Stomach (tissue), 4 donors: ENCODE measurements around the gene KRT72.

Experiments
- POLR2AphosphoS5 ChIP-seq, 3 donors: sonication (generic); formaldehyde crosslinking; IDR thresholded peaks; one replicate each; pipeline ENCODE4 v1.6.1; 2016; ENCODE audit warnings: antibody characterized with exemption in 3 of 3
- TF ChIP-seq, protein P1 (sequence below), 7 experiments: fragments of 450-650 bp in 4 of 7; fragments of 200-600 bp in 3 of 7; sonication (generic) in 3 of 7; IDR thresholded peaks; one replicate each; pipeline ENCODE4 v1.5.1; 2016 to 2019; ENCODE audit warnings: antibody characterized with exemption in 7 of 7, control low read depth in 2 of 7, mild to moderate bottlenecking in 1 of 7

DNA sequence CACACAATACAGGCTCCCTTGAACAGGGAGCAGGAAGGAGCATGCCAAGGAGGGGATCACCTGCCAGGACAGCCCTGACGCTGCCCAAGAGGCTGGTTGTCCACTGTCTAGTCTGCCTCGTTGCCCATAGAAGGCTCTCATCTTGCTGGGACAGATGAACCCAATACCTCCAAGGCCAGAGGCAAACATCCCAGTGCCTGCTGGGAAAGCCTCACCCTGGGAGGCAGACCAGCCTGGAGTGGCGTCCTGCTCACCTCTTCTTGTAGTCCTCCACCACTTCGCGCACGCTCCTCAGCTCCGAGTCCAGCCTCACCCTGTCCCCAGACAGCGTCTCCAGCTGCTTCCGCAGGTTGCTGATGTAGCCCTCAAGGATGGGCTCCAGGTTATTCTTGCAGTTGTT lies 14.6 kb upstream of the KRT72 start:
- TF ChIP-seq, protein P1, sequence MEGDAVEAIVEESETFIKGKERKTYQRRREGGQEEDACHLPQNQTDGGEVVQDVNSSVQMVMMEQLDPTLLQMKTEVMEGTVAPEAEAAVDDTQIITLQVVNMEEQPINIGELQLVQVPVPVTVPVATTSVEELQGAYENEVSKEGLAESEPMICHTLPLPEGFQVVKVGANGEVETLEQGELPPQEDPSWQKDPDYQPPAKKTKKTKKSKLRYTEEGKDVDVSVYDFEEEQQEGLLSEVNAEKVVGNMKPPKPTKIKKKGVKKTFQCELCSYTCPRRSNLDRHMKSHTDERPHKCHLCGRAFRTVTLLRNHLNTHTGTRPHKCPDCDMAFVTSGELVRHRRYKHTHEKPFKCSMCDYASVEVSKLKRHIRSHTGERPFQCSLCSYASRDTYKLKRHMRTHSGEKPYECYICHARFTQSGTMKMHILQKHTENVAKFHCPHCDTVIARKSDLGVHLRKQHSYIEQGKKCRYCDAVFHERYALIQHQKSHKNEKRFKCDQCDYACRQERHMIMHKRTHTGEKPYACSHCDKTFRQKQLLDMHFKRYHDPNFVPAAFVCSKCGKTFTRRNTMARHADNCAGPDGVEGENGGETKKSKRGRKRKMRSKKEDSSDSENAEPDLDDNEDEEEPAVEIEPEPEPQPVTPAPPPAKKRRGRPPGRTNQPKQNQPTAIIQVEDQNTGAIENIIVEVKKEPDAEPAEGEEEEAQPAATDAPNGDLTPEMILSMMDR (IDR thresholded peaks at IDR 0.05), result no peak
- no peak for TF ChIP-seq POLR2AphosphoS5 (IDR thresholded peaks at IDR 0.05)
